HepG2 (cell line): ENCODE data around the gene NEK5. TPM values are rescaled to one million over a fixed set of nuclear protein-coding genes. Genes with fewer than 3 reads are reported as not detected.

ENCODE experiments used
- ARID4A ChIP-seq: sonication (generic); formaldehyde crosslinking; IDR thresholded peaks from 2 replicates; pipeline ENCODE4 v1.5.0; 2020; ENCODE audit warnings: mild to moderate bottlenecking, missing genetic modification reagents, borderline replicate concordance
- KLF6 ChIP-seq: IDR thresholded peaks from 2 replicates; pipeline ENCODE4 v1.8.0; 2016; ENCODE audit warnings: missing biosample characterization, missing genetic modification reagents
- PRPF4 ChIP-seq: fragments of 200-400 bp; formaldehyde crosslinking; IDR thresholded peaks from 2 replicates; pipeline ENCODE4 v1.6.1; 2016; ENCODE audit warnings: low read length, low read depth; ENCODE audit not compliant: poor library complexity, severe bottlenecking
- RORA ChIP-seq: sonication (generic); formaldehyde crosslinking; IDR thresholded peaks from 2 replicates; pipeline ENCODE4 v1.5.0; 2020; ENCODE audit warnings: mild to moderate bottlenecking, missing genetic modification reagents, moderate library complexity
- SIX4 ChIP-seq: sonication (generic); formaldehyde crosslinking; IDR thresholded peaks from 2 replicates; pipeline ENCODE4 v1.4.0; 2020; ENCODE audit warnings: missing genetic modification reagents
- SP1 ChIP-seq, 2 experiments: fragments of 450-650 bp in 1 of 2; sonication (generic) in 1 of 2; formaldehyde crosslinking in 1 of 2; IDR thresholded peaks; 2 replicates each; pipeline versions ENCODE4 v1.4.0 to v1.6.1; 2016 to 2020; ENCODE audit warnings: missing genetic modification reagents in 1 of 2
- ZNF446 ChIP-seq: sonication (generic); formaldehyde crosslinking; IDR thresholded peaks from 2 replicates; pipeline ENCODE4 v1.5.0; 2020; ENCODE audit warnings: mild to moderate bottlenecking, missing genetic modification reagents
- ZNF841 ChIP-seq: sonication (generic); formaldehyde crosslinking; IDR thresholded peaks from 2 replicates; pipeline ENCODE4 v1.8.1; 2023; ENCODE audit warnings: missing genetic modification reagents, borderline replicate concordance
- polyA plus RNA-seq, 8 experiments: library from polyadenylated mRNA; depleted of rRNA in 3 of 8; stranded (reverse) in 7 of 8; unstranded in 1 of 8; fragments of >200 nt; fragmentation: Illumina TruSeq in 4 of 8; extraction: Trizol in 4 of 8; gene quantifications; 2 replicates each; pipeline versions ENCODE4 v1.2.1 to v1.2.3, GENCODE V29; 2011 to 2016; ENCODE audit warnings: low read depth in 4 of 8, missing spikeins in 1 of 8, mixed read lengths in 1 of 8; ENCODE audit not compliant: insufficient read depth in 1 of 8
- total RNA-seq, 5 experiments: library from RNA; depleted of rRNA; stranded (reverse); fragments of >200 nt; fragmentation: Illumina TruSeq; extraction: Trizol; gene quantifications; 2 replicates each; pipeline ENCODE4 v1.2.3, GENCODE V29; 2016; ENCODE audit warnings: low read depth in 1 of 5
- TF ChIP-seq, protein P1 (sequence below): sonication (generic); formaldehyde crosslinking; IDR thresholded peaks from 2 replicates; pipeline ENCODE4 v1.9.0; 2021; ENCODE audit warnings: mild to moderate bottlenecking, missing genetic modification reagents
- TF ChIP-seq, protein P2 (sequence below): sonication (generic); formaldehyde crosslinking; IDR thresholded peaks from 2 replicates; pipeline ENCODE4 v1.4.0; 2020; ENCODE audit warnings: missing genetic modification reagents
- TF ChIP-seq, protein P3 (sequence below): IDR thresholded peaks from 2 replicates; pipeline ENCODE4 v1.6.1; 2016; ENCODE audit warnings: mild to moderate bottlenecking

Gene NEK5
- total and polyA plus RNA-seq, 2 of the 13 experiments (the other 11 are each of a cell fraction or from before 2014, with no cell fraction given): 0.12 to 0.22 TPM

DNA sequence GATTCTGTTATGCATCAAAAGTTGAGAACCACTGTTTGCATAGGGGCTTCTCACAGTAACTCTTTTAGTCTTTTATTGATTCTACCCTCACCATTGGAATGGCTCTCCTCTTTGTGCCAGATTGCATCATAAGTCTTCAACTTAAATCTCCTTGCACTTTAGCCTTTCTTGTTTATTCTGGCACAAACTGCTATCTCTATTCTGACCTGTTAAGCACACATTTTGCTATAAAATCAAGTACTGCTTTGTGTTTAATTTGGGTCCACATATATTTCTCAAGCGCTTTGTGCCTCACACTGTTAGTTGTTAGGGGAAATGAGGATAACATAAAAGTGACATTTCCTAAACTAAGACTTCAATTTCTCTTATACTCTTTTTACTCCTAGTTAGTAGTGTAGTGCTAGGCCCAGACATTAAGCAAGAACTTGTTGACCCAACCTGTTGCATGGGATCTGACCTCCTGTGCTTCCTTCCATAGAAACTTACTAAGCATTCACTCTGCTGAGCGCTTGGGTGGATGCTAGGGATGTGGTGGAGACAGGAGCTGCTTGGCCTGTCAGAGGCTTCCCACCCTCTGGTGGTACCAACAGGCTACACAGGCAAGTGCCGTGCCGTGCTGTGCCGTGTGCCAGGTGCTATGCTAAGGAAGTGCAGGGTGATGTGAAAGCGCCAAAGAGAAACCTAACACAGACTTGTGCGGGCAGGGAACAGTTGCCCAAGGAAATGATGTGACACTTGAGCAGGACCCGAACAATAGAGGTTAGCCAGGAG is 103.2 kb downstream of the NEK5 start (continued):
- no peak for TF ChIP-seq PRPF4
- TF ChIP-seq SIX4 (CRISPR knock-in tag): peak; percentile 82
- no peak for TF ChIP-seq RORA
- no peak for TF ChIP-seq ZNF841
- TF ChIP-seq, protein P1, sequence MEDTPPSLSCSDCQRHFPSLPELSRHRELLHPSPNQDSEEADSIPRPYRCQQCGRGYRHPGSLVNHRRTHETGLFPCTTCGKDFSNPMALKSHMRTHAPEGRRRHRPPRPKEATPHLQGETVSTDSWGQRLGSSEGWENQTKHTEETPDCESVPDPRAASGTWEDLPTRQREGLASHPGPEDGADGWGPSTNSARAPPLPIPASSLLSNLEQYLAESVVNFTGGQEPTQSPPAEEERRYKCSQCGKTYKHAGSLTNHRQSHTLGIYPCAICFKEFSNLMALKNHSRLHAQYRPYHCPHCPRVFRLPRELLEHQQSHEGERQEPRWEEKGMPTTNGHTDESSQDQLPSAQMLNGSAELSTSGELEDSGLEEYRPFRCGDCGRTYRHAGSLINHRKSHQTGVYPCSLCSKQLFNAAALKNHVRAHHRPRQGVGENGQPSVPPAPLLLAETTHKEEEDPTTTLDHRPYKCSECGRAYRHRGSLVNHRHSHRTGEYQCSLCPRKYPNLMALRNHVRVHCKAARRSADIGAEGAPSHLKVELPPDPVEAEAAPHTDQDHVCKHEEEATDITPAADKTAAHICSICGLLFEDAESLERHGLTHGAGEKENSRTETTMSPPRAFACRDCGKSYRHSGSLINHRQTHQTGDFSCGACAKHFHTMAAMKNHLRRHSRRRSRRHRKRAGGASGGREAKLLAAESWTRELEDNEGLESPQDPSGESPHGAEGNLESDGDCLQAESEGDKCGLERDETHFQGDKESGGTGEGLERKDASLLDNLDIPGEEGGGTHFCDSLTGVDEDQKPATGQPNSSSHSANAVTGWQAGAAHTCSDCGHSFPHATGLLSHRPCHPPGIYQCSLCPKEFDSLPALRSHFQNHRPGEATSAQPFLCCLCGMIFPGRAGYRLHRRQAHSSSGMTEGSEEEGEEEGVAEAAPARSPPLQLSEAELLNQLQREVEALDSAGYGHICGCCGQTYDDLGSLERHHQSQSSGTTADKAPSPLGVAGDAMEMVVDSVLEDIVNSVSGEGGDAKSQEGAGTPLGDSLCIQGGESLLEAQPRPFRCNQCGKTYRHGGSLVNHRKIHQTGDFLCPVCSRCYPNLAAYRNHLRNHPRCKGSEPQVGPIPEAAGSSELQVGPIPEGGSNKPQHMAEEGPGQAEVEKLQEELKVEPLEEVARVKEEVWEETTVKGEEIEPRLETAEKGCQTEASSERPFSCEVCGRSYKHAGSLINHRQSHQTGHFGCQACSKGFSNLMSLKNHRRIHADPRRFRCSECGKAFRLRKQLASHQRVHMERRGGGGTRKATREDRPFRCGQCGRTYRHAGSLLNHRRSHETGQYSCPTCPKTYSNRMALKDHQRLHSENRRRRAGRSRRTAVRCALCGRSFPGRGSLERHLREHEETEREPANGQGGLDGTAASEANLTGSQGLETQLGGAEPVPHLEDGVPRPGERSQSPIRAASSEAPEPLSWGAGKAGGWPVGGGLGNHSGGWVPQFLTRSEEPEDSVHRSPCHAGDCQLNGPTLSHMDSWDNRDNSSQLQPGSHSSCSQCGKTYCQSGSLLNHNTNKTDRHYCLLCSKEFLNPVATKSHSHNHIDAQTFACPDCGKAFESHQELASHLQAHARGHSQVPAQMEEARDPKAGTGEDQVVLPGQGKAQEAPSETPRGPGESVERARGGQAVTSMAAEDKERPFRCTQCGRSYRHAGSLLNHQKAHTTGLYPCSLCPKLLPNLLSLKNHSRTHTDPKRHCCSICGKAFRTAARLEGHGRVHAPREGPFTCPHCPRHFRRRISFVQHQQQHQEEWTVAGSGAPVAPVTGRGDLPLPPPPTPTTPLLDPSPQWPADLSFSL (CRISPR knock-in tag): 0 out of 2 replicates have a peak, but pooled peaks have one; percentile 44
- TF ChIP-seq, protein P2, sequence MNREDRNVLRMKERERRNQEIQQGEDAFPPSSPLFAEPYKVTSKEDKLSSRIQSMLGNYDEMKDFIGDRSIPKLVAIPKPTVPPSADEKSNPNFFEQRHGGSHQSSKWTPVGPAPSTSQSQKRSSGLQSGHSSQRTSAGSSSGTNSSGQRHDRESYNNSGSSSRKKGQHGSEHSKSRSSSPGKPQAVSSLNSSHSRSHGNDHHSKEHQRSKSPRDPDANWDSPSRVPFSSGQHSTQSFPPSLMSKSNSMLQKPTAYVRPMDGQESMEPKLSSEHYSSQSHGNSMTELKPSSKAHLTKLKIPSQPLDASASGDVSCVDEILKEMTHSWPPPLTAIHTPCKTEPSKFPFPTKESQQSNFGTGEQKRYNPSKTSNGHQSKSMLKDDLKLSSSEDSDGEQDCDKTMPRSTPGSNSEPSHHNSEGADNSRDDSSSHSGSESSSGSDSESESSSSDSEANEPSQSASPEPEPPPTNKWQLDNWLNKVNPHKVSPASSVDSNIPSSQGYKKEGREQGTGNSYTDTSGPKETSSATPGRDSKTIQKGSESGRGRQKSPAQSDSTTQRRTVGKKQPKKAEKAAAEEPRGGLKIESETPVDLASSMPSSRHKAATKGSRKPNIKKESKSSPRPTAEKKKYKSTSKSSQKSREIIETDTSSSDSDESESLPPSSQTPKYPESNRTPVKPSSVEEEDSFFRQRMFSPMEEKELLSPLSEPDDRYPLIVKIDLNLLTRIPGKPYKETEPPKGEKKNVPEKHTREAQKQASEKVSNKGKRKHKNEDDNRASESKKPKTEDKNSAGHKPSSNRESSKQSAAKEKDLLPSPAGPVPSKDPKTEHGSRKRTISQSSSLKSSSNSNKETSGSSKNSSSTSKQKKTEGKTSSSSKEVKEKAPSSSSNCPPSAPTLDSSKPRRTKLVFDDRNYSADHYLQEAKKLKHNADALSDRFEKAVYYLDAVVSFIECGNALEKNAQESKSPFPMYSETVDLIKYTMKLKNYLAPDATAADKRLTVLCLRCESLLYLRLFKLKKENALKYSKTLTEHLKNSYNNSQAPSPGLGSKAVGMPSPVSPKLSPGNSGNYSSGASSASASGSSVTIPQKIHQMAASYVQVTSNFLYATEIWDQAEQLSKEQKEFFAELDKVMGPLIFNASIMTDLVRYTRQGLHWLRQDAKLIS (CRISPR knock-in tag): no peak
- no peak for TF ChIP-seq SP1 (IDR thresholded peaks at IDR 0.05)
- 0 out of 2 replicates have a peak, but pooled peaks have one; percentile 12 for TF ChIP-seq SP1 (CRISPR knock-in tag; IDR thresholded peaks at IDR 0.05)
- TF ChIP-seq KLF6: peak; percentile 41
- TF ChIP-seq ZNF446 (CRISPR knock-in tag): no peak
- peak; percentile 73; the same call in 1 of the 2 replicates for TF ChIP-seq ARID4A (CRISPR knock-in tag)
- TF ChIP-seq, protein P3, sequence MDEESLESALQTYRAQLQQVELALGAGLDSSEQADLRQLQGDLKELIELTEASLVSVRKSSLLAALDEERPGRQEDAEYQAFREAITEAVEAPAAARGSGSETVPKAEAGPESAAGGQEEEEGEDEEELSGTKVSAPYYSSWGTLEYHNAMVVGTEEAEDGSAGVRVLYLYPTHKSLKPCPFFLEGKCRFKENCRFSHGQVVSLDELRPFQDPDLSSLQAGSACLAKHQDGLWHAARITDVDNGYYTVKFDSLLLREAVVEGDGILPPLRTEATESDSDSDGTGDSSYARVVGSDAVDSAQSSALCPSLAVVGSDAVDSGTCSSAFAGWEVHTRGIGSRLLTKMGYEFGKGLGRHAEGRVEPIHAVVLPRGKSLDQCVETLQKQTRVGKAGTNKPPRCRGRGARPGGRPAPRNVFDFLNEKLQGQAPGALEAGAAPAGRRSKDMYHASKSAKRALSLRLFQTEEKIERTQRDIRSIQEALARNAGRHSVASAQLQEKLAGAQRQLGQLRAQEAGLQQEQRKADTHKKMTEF: peak; percentile 79
